Fibroblast of the aortic adventitia (primary cell): ENCODE data around the gene NFATC4. TPM values are rescaled to one million over a fixed set of nuclear protein-coding genes. Genes with fewer than 3 reads are reported as not detected.

Experiments used
- DNase-seq: peaks from one replicate; pipeline ENCODE4 v3.0.0-alpha.2; 2010; ENCODE audit warnings: low read depth
- H3K4me3 ChIP-seq: 2 replicates; pipeline ENCODE4 v1.5.1; 2011; ENCODE audit warnings: low read depth, mild to moderate bottlenecking, control low read depth, low read length, moderate library complexity
- total RNA-seq: library from RNA; depleted of rRNA; stranded (reverse); fragments of >200 nt; gene quantifications from 2 replicates; pipeline ENCODE4 v1.2.3, GENCODE V29; 2012; ENCODE audit warnings: low replicate concordance
- TF ChIP-seq, protein P1 (sequence below): IDR thresholded peaks from 2 replicates; pipeline ENCODE4 v1.5.1; 2011; ENCODE audit warnings: mild to moderate bottlenecking, low read length, control low read depth, inconsistent platforms; ENCODE audit not compliant: insufficient read depth

NFATC4 gene
- total RNA-seq, result 77.9 and 221 TPM in 2 replicates

DNA sequence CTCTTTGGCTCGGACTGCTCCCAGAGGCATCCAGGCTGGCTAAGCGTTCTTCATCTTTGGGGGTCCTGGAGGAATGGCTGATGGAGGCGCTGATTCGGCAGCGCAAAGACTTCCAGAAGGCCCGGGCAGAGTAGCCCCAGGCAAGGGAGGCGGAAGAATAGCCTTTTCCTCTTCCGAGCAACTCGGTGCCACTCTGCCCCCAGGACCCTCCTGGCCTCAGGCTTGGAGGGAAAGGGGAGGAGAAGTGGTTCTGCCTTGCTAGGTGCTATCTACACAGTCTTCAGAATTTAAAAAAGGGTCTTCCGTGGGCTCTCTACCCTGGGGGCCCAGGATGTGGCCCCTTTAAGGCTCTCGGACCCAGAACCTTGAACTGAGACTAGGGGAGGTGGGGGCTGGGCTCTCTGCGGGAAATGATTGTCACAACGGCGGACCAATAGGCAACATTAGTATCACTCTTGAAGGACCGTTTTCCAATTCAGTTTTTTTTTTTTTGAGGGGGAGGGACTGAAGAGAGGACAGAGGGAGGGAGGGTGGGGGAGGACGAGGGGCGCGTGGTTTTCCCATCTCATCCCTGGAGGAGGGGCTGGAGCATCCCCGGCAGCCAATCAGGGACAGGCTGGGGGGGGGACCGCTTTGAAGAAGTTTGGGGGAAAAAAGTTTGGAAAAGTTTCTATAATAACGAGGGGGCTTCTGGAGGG is at the start of gene NFATC4:
NFATC4 (plus strand) TSS at position 671 of the 698 bp plus-strand sequence. CDS start 157 bp downstream, outside the sequence.
- peak within 1 kb of the TSS; percentile 88 for H3K4me3 ChIP-seq
- DNase-seq, result peak; percentile 99
- TF ChIP-seq, protein P1, sequence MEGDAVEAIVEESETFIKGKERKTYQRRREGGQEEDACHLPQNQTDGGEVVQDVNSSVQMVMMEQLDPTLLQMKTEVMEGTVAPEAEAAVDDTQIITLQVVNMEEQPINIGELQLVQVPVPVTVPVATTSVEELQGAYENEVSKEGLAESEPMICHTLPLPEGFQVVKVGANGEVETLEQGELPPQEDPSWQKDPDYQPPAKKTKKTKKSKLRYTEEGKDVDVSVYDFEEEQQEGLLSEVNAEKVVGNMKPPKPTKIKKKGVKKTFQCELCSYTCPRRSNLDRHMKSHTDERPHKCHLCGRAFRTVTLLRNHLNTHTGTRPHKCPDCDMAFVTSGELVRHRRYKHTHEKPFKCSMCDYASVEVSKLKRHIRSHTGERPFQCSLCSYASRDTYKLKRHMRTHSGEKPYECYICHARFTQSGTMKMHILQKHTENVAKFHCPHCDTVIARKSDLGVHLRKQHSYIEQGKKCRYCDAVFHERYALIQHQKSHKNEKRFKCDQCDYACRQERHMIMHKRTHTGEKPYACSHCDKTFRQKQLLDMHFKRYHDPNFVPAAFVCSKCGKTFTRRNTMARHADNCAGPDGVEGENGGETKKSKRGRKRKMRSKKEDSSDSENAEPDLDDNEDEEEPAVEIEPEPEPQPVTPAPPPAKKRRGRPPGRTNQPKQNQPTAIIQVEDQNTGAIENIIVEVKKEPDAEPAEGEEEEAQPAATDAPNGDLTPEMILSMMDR, result no peak

DNA sequence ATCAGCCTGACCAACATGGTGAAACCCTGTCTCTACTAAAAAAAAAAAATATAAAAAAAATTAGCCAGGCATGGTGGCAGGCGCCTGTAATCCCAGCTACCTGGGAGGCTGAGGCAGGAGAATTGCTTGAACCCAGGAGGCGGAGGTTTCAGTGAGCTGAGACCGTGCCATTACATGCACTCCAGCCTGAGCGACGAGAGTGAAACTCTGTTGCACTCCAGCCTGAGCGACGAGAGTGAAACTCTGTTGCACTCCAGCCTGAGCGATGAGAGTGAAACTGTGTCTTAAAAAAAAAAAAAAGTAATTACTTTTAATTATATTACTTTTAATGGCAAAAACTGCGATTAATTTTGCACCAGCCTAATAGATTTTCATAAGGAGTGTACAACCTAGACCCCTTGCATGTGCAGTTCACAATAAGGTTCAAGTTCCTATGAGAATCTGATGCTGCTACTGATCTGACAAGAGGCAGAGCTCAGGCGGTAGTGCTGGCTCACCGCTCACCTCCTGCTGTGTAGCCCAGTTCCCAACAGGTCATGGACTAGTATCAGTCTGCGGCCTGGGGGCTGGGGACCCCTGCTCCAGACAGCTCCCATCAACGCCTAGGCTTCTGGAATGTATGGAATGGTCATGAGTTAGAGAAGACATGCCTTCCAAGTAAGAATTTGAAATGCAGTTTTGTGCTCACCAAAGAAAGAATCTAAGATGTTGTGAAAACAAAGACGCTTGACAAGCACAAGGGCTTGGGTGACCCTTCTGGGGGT is 46.6 kb upstream of the NFATC4 start:
- TF ChIP-seq, protein P1, result no peak
- no peak overlapping the region for H3K4me3 ChIP-seq
- no peak for DNase-seq

DNA sequence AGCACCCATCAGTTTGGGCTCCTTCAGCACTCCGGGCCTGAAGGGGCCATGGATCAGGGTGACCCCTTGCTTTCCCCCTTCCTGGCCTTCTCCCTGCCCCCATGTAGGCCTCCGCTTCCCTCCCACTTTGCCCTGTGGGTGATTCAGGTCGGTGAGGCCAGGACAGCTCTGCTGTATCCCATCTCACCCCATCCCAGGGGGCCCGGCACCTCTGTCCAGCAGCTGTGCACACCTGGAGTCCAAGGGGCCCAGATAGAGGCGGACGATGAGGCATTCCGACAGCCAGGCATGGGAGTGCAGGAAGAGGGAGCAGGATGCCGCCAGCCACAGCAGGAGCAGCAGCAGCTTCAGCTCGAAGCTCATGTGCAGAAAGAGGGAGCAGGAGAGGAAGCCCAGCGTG is 45.3 kb upstream of the NFATC4 start:
- DNase-seq, result no peak
- TF ChIP-seq, protein P1, result no peak
- H3K4me3 ChIP-seq, result no peak overlapping the region

DNA sequence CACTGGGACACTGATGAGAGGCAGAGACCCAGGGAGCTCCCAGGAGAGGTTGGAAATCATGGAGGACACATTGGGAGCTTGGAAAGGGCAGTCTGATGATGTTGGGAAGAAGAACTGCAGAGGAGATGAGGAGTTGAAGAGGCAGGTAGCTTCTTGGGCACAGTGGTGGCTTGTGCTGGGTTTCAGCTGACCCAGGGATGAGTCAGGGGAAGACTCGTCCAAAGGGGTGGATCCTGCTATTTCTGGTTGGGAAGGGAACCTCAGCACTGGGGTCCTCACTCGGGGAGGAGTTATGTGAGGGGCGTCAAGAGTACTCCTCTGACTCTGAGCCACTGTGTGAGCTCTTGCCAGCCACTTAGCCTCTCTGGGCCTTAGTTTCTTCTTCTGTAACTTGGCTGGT is 44.6 kb upstream of the NFATC4 start:
- DNase-seq, result no peak
- no peak overlapping the region for H3K4me3 ChIP-seq
- TF ChIP-seq, protein P1, result no peak

DNA sequence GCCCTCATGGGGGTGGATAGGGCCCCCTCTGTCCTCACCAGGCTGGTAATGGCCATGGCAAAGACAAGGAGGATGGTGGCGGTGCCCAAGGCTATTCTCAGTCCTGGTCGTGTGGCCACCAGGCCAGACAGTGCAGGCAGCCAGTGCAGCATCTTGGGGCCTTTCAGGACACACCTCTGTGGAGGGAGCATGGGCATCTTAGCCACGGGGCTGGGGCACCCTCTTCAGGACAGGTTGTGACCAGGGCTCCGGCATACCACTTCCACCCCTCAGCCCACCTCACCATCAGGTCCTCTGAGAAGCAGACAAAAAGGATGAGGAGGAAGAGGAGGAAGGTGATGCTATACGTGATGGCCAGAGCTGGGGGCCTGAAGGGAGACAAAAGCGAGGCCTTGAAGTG is 44.0 kb upstream of the NFATC4 start:
- H3K4me3 ChIP-seq, result no peak overlapping the region
- DNase-seq, result no peak
- TF ChIP-seq, protein P1, result no peak

DNA sequence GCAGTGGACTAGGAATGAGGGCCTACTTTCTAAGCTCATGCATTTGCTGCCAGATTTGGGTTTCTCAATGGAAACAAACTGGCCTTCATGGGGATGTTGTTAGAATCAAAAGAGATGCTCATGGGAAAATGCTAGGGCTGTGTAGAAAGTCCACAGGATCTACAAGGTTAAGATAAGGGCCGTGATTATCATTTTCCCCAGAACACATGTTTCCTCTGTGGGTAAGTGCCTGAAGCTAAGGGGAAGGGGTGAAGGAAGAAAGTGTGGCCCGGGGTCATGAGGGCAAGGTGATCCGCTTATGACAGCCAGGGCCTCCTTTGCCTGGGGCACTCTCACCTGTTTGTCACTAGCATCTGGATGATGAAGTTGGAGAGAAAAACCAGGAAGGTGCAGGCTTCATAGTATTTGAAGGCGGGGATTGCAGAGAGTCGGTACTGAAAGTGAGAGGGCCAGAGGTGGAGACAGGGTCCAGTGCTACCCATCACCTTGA is 42.9 kb upstream of the NFATC4 start:
- DNase-seq, result no peak
- no peak overlapping the region for H3K4me3 ChIP-seq
- TF ChIP-seq, protein P1, result no peak
